Panc1 (cell line): Measurements from ENCODE around the gene DAB2IP. TPM values are rescaled to one million over a fixed set of nuclear protein-coding genes. Genes with fewer than 3 reads are reported as not detected.

Experiments
- ATAC-seq: fragments of 200-7000 bp; cut with Tn5 transposase; 2 replicates; pipeline ENCODE4 v1.9.1; 2020; ENCODE audit warnings: mild to moderate bottlenecking, moderate library complexity
- BruUV-seq: library from RNA; stranded (reverse); fragments of 400-500 nt; replicated peaks from 2 replicates; lab custom pipeline; 2021; lab: Mats Ljungman, UMichigan
- CTCF ChIA-PET: fragments of 300-600 bp; sonication (Branson Sonifier 250); formaldehyde crosslinking; loops from one replicate; lab custom pipeline; 2022; ENCODE audit warnings: antibody characterized with exemption; lab: Charles Lee
- POLR2A ChIA-PET: fragments of 300-600 bp; sonication (Branson Sonifier 250); formaldehyde crosslinking; loops from one replicate; lab custom pipeline; 2022; ENCODE audit warnings: antibody characterized with exemption; lab: Charles Lee
- DNase-seq: peaks from one replicate; pipeline ENCODE4 v3.0.0-alpha.2; 2010; ENCODE audit warnings: low read depth, low spot score
- H3K27ac ChIP-seq: 2 replicates; pipeline ENCODE4 v1.5.1; 2011; ENCODE audit warnings: mild to moderate bottlenecking, low read length, inconsistent platforms
- H3K27me3 ChIP-seq: fragments of 200-500 bp; sonication (Bioruptor generic); 2 replicates; pipeline ENCODE4 v1.6.0; 2014; ENCODE audit warnings: low read length, inconsistent platforms; ENCODE audit not compliant: control insufficient read depth, insufficient read depth
- H3K36me3 ChIP-seq: fragments of 200-500 bp; sonication (Bioruptor generic); 2 replicates; pipeline ENCODE4 v1.5.1; 2014; ENCODE audit warnings: inconsistent platforms, mild to moderate bottlenecking, low read length, moderate library complexity; ENCODE audit not compliant: control insufficient read depth, insufficient read depth
- H3K4me1 ChIP-seq: 2 replicates; pipeline ENCODE4 v1.5.1; 2011; ENCODE audit warnings: inconsistent platforms, mild to moderate bottlenecking, low read length, moderate library complexity; ENCODE audit not compliant: control insufficient read depth, insufficient read depth
- H3K4me3 ChIP-seq, 2 experiments: 2 replicates each; pipeline ENCODE4 v1.5.1; 2011 to 2012; ENCODE audit warnings: low read depth in 2 of 2, low read length in 2 of 2, mild to moderate bottlenecking in 2 of 2, inconsistent platforms in 1 of 2, moderate library complexity in 1 of 2
- H3K9me3 ChIP-seq: fragments of 200-500 bp; sonication (Bioruptor generic); 2 replicates; pipeline ENCODE4 v1.5.1; 2014; ENCODE audit warnings: low read depth, mild to moderate bottlenecking, inconsistent platforms, low read length, moderate library complexity; ENCODE audit not compliant: control insufficient read depth, insufficient read depth
- CTCF ChIP-seq: fragments of 450-650 bp; IDR thresholded peaks from 2 replicates; pipeline ENCODE4 v1.5.1; 2017; ENCODE audit warnings: mild to moderate bottlenecking
- POLR2AphosphoS5 ChIP-seq: IDR thresholded peaks from 2 replicates; pipeline ENCODE4 v1.6.1; 2012; ENCODE audit warnings: mild to moderate bottlenecking, low read depth, low read length, moderate library complexity
- REST ChIP-seq, 2 experiments: IDR thresholded peaks; 2 replicates each; pipeline ENCODE4 v1.6.1; 2011 to 2012; ENCODE audit warnings: low read depth in 2 of 2, control low read depth in 1 of 2, low read length in 1 of 2, mild to moderate bottlenecking in 1 of 2, moderate library complexity in 1 of 2; ENCODE audit not compliant: insufficient read depth in 1 of 2
- SIN3A ChIP-seq: IDR thresholded peaks from 2 replicates; pipeline ENCODE4 v1.6.1; 2012; ENCODE audit warnings: low read depth, mild to moderate bottlenecking, low read length, moderate library complexity, borderline replicate concordance; ENCODE audit not compliant: insufficient read depth
- TCF7L2 ChIP-seq: IDR thresholded peaks from 2 replicates; pipeline ENCODE4 v1.6.1; 2011; ENCODE audit warnings: mild to moderate bottlenecking, low read depth, low read length, inconsistent platforms
- in situ Hi-C: cut with HindIII; loops from 2 replicates; pipeline ENCODE4 v1.10.0; 2016; ENCODE audit warnings: low sequenced_read_pairs, low pct_unique_long_range_greater_than_20kb
- intact Hi-C: fragments of 100-400 bp; cut with micrococcal nuclease; formaldehyde crosslinking; loops from one replicate; pipeline ENCODE4 v1.10.0; 2022; ENCODE audit not compliant: unreplicated experiment
- total RNA-seq: library from RNA; stranded (reverse); gene quantifications from one replicate; pipeline ENCODE4 v1.2.1, GENCODE V29; 2021; ENCODE audit not compliant: unreplicated experiment

DAB2IP gene
- total RNA-seq, 1 experiment from 2014 or later: 18.4 TPM

GRCh38 chr9:121658166-121658565 is 6.7 kb downstream of the DAB2IP start:
- Histone ChIP-seq H3K4me1 (no peaks in the 10 kb centered on the region), H3K4me3 (no peak overlapping the region), H3K9me3 (no peaks in the 10 kb centered on the region), H3K27me3 (no peaks in the 10 kb centered on the region), H3K36me3 (no peaks in the 10 kb centered on the region), H3K27ac (no peak overlapping the region)
- ChIA-PET POLR2A (no interaction called here), CTCF (no interaction called here)
- intact Hi-C loops (no loop called here), in situ Hi-C loops (no loop called here)
- ATAC-seq: no peak
- TF ChIP-seq POLR2AphosphoS5 (no peak), REST (IDR thresholded peaks at IDR 0.05; ENCODE audit: insufficient read depth in 1 of 2, low read depth in 2 of 2, low read length in 1 of 2) (no peak), TCF7L2 (no peak), CTCF (no peak), SIN3A (no peak)
- DNase-seq: no peak
- no TSS peak for BruUV-seq

- no peaks in the 10 kb centered on the region for H3K9me3 ChIP-seq
- ChIA-PET CTCF (no interaction called here), POLR2A (no interaction called here)
- in situ Hi-C loops: no loop called here
- BruUV-seq: no TSS peak
- no peaks in the 10 kb centered on the region for H3K4me1 ChIP-seq
- H3K36me3 ChIP-seq: no peaks in the 10 kb centered on the region
- H3K27me3 ChIP-seq: no peaks in the 10 kb centered on the region
- intact Hi-C loops: no loop called here
- DNase-seq: no peak
- H3K27ac ChIP-seq: no peak overlapping the region
- TF ChIP-seq SIN3A (no peak), CTCF (no peak), TCF7L2 (no peak)
- no peak for ATAC-seq
- H3K4me3 ChIP-seq: no peak overlapping the region
These were observed 7.2 kb downstream of the DAB2IP start for GRCh38 chr9:121658591-121658990.

- Histone ChIP-seq H3K36me3 (no peaks in the 10 kb centered on the region), H3K4me3 (no peak overlapping the region), H3K4me1 (no peaks in the 10 kb centered on the region), H3K9me3 (no peaks in the 10 kb centered on the region), H3K27me3 (no peaks in the 10 kb centered on the region), H3K27ac (no peak overlapping the region)
- in situ Hi-C loops (no loop called here), intact Hi-C loops (no loop called here)
- BruUV-seq: no TSS peak
- DNase-seq: no peak
- ChIA-PET CTCF (no interaction called here), POLR2A (no interaction called here)
- ATAC-seq: no peak
- TF ChIP-seq REST (IDR thresholded peaks at IDR 0.05; ENCODE audit: insufficient read depth in 1 of 2, low read depth in 2 of 2, low read length in 1 of 2): no peak
- no peak for TF ChIP-seq SIN3A
- no peak for TF ChIP-seq POLR2AphosphoS5
- TF ChIP-seq CTCF: no peak
- no peak for TF ChIP-seq TCF7L2
These were observed 8.9 kb downstream of the DAB2IP start for GRCh38 chr9:121660367-121660766.
